ENCODE data around the gene DLGAP4.

GRCh38 chr20:36506253-36506652 lies 200.1 kb downstream of the DLGAP4 start:
- TF ChIP-seq EZH2 (IDR thresholded peaks at IDR 0.05; ENCODE audit: insufficient read depth, poor library complexity, severe bottlenecking) (no peak), EZH2phosphoT487 (IDR thresholded peaks at IDR 0.05; ENCODE audit: insufficient read depth, low read depth) (no peak)
